Right kidney (tissue), 9 donors: Measurements from ENCODE around the gene CCDC71.

Source experiments
- DNase-seq: peaks from one replicate; pipeline ENCODE4 v3.0.0-alpha.2; 2016
- long read RNA-seq, 8 donors: transcript quantifications; one replicate each; lab custom pipeline, GENCODE V29; 2026

CCDC71 gene
- long read RNA-seq, donor 1, transcript CCDC71-201 (2 exons, 1,781 nt): major isoform, 15 of 15 reads
- long read RNA-seq, donor 1, partial matches to known transcripts: 0 of 15 reads
- long read RNA-seq, donor 1, other reads (novel, unspliced or antisense): 0 of 15 reads
- long read RNA-seq, donor 2, transcript CCDC71-201 (2 exons, 1,781 nt): major isoform, 14 of 14 reads
- long read RNA-seq, donor 2, partial matches to known transcripts: 0 of 14 reads
- long read RNA-seq, donor 2, other reads (novel, unspliced or antisense): 0 of 14 reads
- long read RNA-seq, donor 3, transcript CCDC71-201 (2 exons, 1,781 nt): major isoform, 8 of 8 reads
- long read RNA-seq, donor 3, partial matches to known transcripts: 0 of 8 reads
- long read RNA-seq, donor 3, other reads (novel, unspliced or antisense): 0 of 8 reads
- long read RNA-seq, donor 4, transcript CCDC71-201 (2 exons, 1,781 nt): major isoform, 11 of 11 reads
- long read RNA-seq, donor 4, partial matches to known transcripts: 0 of 11 reads
- long read RNA-seq, donor 4, other reads (novel, unspliced or antisense): 0 of 11 reads
- long read RNA-seq, donor 5, transcript CCDC71-201 (2 exons, 1,781 nt): major isoform, 16 of 16 reads
- long read RNA-seq, donor 5, partial matches to known transcripts: 0 of 16 reads
- long read RNA-seq, donor 5, other reads (novel, unspliced or antisense): 0 of 16 reads
- long read RNA-seq, donor 6, transcript CCDC71-201 (2 exons, 1,781 nt): major isoform, 6 of 6 reads
- long read RNA-seq, donor 6, partial matches to known transcripts: 0 of 6 reads
- long read RNA-seq, donor 6, other reads (novel, unspliced or antisense): 0 of 6 reads
- long read RNA-seq, donor 7, transcript CCDC71-201 (2 exons, 1,781 nt): major isoform, 24 of 24 reads
- long read RNA-seq, donor 7, partial matches to known transcripts: 0 of 24 reads
- long read RNA-seq, donor 7, other reads (novel, unspliced or antisense): 0 of 24 reads
- long read RNA-seq, donor 8, transcript CCDC71-201 (2 exons, 1,781 nt): major isoform, 24 of 35 reads
- long read RNA-seq, donor 8, partial matches to known transcripts: 11 of 35 reads
- long read RNA-seq, donor 8, other reads (novel, unspliced or antisense): 0 of 35 reads

DNA sequence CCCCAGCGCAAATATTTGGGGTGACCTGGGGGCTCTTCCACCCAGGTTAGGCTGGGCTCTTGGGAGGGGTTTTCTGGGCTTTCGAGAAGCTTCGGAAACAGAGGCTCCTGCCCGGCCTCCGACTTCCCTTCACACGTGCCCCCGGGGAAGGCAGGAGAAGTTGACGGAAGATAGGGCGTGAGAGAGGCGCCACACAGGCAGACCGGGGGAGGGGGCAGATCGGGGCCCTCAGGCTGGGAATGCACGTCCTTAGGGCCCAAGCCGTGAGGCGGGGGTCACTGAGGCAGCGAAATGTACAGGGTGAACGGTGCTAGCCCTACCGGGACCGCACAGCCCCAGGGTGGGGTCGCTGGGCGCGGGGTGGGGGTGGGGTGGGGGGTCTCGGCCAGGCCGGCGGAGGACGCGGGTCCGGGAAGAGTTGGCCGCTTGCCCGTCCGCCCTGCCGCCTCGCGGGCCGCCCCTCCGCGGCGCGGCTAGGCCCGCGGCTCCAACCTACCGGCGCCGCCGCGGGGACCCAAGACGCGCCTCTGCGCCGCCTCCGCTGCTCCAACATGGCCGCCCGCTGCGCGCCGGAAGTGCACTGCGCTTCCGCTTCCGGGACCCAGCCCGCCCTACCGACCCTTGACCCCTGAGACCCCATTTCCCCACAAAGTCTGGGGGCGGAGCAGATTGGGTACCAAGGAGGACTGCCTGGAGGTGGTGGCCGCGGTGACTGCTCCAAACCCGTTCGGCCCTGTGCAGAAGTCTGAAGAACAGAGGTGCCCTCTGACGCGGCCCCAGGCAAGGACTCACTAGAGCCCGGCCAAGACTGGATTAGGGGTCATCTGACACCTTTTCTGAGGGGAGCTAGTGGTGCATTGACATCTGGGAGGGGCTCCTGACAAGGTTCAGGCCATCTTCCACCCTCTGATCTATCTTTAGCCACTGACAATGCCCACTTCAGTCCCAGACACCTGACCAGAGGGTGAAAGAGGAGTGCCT is at the start of gene CCDC71:
Gene CCDC71 (minus strand): TSS at position 561 of the 981 bp plus-strand sequence. CDS start 2,123 bp downstream, outside the sequence.
- peak; percentile 67 for DNase-seq

DNA sequence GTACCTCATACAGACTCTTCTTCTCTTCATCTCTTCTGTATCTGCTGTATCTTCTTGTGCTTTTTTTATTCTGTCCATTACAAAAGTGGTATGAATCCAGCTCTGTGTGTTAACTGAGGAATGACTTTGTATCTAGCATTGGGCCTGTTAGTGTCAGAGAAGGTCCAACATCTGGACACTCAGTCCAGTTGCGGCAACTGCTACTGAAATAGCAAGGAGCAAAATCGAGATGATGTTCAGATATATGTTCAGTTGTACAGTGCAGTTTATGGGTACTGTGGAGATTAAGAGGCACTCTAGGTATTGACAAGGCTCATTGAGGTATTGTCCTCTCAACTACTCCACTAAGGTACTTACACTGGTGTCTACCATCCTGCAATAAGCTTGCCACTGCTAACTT is 47.9 kb upstream of the CCDC71 start:
- DNase-seq: no peak

DNA sequence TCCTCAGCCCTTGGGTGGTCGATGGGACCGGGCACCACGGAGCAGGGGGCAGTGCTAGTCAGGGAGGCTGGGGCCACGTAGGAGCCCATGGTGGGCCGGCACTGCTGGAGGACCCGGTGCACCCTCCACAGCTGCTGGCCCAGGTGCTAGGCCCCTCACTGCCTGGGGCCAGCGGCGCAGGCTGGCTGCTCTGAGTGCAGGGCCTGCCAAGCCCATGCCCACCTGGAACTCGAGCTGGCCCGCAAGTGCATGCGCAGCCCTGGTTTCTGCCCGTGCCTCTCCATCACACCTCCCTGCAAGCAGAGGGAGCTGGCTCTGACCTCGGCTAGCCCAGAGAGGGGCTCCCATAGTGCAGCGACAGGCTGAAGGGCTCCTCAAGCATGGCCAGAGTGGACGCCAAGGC is 47.4 kb upstream of the CCDC71 start:
- no peak for DNase-seq

DNA sequence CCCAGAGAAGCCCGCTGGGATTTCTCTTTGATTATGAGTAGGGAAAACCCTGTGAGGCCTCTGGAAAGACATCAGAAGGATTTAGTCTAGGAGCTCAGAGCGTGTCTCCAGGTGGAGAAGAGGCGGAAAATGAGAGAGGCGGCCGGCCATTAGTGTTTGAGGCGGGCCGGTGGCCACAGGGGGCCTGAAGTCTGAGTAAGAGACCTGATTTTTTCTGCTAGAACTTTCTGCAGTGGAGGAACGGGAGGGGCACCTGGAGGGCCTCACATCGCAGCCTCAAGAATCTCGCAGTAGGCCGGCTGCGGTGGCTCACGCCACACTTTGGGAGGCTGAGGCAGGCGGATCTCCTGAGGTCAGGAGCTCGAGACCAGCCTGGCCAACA is 33.8 kb upstream of the CCDC71 start:
- peak; percentile 29 for DNase-seq

DNA sequence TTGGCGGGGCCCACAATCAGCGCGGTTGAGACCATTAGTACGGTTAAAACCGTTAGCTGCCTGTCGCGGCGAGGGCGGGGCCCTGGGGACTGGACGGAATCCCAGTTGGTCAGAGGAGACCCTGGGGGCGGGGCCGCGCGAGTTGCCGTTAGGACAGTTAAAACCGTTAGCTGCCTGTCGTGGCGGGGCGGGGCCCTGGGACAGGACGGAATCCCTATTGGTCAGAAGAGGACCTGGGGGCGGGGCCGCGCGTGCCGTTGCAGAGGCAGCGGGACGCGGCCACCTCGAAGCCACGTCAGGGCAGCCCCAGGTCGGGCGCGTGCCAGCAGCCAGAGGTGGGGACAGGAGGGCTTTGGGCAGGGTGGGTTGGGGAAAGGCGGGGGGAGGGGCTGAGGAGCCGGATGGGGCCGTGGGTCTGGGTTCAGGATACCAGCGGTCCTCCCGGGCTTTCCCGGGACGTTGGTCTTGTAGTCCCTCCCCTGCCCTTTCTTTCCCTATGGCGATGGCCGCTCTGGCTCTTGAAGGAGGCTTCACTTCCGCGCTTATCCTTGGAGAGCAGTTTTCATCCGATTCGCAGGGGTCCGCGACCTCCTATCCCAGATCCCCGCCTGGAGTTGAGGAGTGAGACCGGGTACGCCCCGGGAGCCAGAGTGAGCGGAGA is 33.2 kb upstream of the CCDC71 start:
- DNase-seq: peak; percentile 43

DNA sequence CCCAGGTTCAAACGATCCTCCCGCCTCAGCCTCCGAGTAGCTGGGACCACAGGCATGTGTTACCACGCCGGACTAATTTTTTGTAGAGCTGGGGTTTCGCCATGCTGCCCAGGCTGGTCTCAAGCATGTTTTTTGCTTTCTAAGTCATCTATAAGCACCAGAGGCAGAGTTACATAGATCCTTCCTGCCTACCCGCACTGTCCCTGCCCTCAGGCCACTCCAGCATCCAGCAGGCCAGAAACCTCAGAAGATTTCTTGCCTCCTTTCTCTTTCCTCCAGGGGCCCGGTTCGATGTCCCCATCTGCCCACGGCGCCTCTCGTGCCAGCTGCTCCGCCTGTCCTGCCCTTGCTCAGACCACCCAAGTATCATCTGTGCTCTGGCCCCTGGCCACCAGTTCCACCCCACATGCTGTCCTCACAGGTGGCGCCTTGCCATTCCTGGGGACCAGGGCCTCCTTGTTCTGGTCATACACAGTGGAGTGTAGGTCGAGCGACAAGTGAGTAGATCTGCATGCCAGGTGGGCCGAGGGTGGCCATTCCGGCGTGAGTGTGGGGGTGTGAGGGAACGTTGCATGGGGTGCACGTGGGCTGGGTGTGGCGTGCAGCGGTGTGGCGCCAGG is 32.6 kb upstream of the CCDC71 start:
- DNase-seq: no peak

DNA sequence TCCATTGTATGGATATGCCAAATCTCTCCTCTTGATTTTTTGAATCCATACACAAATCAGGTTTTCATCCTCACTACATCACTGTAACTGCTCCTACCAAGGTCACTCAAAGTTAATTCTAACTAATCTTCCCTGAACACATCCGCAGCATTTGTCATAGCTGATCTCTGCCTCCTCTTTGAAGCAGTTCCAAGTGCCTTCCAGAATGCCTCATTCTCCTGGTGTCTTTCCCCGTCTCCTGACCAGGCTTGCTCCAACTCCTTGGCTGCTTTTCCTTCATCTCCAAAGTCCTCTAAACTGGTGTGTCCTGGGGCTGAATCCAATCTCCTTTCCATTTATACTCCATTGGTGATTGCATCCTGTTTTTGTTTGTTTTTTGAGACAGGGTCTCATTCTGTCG is 32.0 kb upstream of the CCDC71 start:
- no peak for DNase-seq

DNA sequence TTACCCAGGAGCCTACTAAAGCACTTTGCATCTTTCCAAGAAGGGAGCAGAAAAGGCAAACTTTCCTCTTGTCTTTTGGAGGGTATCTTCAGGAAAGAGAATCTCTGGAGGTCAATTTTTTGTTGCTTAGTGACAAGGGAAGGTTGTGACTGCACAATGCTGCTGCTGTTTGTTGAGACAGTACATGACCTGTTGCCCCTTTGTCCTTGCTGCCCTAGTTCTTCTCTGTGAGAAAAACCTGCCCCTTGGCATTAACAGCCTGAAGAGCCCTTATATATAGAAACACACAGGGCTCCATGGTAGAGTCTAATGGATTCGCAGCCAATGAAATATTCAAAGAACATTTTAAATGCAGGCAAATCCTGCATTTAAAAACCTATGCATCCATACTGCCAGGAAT is 25.6 kb upstream of the CCDC71 start:
- DNase-seq: no peak

DNA sequence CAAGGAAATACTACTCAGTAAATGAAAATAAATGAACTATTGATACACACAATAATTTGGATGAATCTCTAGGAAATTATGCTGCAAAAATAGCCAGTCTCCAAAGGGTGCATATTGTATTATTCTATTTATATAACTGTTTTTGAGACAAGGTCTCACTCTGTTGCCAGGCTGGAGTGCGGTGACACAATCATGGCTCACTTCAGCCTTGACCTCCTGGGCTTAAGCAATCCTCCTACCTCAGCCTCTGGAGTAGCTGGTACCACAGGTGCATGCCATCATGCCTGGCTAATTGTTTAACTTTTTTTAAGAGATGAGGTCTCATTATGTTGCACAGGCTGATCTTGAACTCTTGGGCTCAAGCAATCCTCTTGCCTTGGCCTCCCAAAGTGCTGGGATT is 17.7 kb upstream of the CCDC71 start:
- DNase-seq: no peak

DNA sequence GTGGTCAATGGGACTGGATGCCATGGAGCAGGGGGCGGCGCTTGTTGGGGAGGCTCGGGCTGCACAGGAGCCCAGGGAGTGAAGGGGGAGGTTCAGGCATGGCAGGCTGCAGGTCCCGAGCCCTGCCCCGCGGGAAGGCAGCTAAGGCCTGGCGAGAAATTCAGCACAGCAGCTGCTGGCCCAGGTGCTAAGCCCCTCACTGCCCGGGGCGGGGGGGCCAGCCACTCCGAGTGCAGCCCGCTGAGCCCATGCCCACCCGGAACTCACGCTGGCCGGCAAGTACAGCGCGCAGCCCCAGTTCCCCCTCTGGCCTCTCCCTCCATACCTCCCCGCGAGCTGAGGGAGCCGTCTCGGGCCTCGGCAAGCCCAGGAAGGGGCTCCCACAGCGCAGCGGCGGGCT is 16.6 kb upstream of the CCDC71 start:
- no peak for DNase-seq

DNA sequence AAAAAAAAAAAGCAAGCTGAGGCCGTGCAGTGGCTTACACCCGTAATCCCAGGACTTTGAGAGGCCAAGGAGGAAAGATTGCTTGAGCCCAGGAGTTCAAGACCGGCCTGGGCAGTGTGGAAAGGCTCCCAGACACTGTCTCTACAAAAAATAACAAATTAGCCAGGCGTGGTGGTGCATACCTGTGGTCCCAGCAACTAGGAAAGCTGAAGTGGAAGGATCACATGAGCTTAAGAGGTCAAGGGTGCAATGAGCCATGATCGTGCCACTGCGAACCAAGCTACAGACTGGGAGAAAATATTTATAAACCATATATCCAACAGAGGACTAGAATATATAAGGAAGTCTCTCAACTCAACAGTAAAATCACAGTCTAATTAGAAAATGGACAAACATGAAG is 15.2 kb upstream of the CCDC71 start:
- no peak for DNase-seq

DNA sequence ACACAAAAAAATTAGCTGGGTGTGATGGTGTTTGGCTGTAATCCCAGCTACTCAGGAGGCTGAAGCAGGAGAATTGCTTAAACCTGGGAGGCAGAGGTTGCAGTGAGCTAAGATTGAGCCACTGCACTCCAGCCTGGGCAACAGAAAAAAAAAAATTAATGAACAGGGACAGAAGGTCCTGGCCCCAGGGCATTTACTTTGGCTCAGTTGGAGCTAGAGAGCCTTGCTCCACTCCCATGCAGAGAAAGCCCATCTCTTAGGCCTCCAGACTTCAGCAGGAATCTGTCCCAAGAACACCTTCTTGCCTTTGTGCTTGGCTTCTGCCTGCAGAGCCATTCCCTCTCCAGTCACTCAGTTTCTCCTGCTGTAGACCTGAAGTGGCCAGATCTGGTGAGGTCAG is 14.0 kb upstream of the CCDC71 start:
- no peak for DNase-seq

DNA sequence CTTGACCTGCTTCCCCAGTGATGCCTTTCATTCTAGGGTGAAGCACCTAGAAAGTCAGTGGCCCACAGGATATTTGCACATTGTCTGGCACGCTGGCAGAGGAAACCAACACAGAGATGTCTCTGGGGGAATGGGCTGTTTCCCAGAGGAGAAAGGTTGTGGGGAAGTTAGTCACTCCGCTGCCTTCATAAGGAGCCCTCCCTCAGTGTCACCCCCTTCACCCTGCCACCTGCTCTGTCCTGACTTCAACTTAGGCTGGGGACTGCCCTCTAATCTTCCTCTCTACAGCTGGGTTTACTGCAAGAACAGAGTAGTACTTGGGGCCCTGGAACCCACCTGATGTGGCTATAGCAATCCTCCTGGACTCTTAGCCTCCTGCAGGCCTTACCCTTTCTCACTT is 10.9 kb upstream of the CCDC71 start:
- DNase-seq: no peak

DNA sequence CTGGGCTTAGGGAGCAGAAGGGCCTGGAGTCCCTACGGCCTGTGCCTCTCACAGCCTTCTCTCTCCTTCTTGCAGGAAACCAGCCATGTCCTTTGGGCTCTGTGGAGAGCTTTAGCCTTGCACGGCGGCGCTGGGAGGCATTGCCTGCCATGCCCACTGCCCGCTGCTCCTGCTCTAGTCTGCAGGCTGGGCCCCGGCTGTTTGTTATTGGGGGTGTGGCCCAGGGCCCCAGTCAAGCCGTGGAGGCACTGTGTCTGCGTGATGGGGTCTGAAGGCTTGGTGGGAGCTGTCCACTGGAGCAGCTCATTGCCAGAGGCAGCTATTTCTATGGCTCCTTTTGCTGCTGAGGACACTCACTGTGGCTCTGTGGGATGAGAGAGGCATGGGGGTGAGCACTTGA is 9.4 kb upstream of the CCDC71 start:
- no peak for DNase-seq

DNA sequence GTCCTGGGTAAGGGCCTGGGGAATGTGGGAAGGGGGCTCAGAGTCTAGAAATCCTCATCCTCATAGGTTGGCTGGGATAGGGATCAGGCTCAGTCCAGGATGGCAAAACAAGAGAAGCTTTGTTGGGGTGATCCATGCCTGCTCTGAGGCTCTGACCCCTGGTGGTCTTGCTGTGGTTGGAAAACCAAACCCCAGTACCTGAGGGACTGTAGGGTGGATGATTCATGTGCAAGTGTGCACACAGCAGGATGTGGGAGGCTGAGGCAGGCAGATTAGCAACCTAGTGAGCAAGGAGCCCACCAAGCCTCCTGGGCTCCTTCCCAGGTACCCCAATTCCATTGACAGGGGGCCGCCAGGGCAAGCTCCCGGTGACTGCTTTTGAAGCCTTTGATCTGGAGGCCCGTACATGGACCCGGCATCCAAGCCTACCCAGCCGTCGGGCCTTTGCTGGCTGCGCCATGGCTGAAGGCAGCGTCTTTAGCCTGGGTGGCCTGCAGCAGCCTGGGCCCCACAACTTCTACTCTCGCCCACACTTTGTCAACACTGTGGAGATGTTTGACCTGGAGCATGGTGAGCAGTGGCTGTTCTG is 8.4 kb upstream of the CCDC71 start:
- DNase-seq: no peak

DNA sequence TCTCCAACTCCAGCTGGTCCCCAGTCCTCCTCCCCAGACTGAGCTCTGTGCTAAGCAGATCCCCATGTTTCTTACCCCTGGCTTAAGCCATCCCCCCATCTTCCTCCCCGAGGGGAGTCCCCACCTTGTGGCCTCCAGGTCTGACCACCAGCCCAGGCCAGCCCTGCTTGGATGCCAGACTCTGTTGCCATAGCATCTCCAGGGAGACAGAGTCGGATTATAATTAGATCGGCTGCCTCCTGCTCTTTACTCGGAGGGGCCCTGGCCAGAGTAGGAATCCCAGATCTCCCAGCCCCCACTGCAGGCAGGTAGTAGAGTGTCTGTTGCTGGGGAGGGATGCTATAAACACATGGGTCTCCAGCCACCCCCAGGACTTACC is 7.7 kb upstream of the CCDC71 start:
- no peak for DNase-seq

DNA sequence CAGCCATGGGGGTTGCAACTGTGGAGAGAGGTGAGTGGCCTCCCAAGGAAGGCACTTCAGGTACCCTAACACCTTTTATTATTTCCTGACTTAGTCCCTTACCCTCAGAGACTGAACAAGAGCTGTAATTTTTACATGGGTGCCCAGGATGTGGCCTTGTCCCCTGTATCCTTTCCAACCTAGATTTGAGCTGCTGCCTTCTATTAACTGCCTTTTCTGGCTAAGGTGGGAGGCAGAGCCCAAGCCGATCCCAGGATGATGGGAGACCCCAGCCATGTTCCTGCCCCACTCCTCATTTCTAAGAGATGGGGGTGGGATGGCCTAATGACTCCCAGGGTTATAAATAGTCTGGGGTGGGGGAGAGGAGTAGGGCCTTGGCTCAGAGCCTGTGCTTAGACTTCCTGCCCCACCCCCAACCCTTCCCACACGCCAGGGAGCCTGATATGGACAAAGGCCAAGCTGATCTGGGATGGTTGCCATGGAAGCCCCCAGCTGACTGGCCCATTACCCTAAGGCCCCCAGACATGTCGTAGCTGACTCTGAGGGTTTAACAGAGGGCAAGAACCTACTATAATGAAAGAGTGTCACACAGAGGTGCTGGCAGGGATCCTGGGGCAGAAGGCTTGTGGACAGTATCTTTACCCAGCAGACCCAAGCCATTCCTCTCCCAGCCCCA is 7.1 kb upstream of the CCDC71 start:
- peak; percentile 64 for DNase-seq

DNA sequence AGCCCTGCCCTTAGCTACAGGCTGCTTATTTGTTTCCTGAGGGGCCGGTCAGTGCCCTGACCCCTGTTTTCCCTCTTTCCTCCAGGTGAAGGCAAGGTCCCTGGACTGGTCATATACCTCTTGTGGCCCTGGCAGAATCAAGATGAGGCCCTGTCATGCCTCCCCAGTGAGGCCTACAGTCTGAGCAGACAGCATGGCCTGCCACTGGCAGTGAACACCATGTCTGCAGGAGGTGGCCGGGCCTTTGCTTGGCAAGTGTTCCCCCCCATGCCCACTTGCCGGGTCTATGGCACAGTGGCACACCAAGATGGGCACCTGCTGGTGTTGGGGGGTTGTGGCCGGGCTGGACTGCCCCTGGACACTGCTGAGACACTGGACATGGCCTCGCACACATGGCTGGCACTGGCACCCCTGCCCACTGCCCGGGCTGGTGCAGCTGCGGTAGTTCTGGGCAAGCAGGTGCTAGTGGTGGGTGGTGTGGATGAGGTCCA is 6.5 kb upstream of the CCDC71 start:
- DNase-seq: no peak

DNA sequence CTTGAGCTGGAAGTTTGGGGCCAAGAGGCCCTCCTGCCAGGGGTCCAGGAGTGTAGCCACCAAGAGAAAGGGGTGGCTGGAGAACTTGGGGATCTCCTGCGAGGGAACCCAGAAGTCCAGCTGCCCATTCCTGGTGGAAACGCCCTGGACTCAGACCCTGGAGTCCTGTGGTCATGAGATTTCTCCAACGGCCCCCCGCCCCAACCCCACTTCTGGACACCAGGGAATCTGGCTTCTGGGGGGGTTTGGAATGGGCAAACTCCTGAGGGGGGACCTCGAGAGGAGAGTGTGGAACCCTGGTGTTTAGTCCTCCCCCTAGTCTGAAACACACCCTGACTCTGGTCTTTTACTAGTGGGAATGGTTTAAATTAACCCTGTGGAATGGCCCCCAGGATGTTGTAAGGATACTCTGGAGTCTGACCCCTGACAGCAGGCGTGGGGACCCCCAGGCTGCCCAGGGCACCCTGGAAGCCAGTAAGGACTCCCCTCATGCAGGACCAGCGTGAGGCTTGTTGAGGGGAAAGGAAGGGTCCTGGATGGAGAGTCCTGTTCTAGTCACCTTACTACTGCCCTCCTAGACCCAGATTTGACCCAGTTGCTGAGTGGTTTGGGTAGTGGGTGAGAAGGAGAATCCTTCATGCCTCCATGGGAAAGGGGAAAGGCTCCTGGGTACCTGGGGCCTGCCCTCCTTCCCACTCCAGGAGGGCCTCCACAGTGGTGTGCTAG is 5.8 kb upstream of the CCDC71 start:
- no peak for DNase-seq
